MV-4-11 (cell line): ENCODE results near the gene AGBL3.
"Not testable (repeated sequence)": the region's sequence is repeated elsewhere in the genome, so short reads cannot be mapped to it uniquely, and the experiment has no call there.

Experiments
- DNase-seq: peaks from one replicate; lab custom pipeline; 2025; lab: John Stamatoyannopoulos, UW

Gene AGBL3

DNA sequence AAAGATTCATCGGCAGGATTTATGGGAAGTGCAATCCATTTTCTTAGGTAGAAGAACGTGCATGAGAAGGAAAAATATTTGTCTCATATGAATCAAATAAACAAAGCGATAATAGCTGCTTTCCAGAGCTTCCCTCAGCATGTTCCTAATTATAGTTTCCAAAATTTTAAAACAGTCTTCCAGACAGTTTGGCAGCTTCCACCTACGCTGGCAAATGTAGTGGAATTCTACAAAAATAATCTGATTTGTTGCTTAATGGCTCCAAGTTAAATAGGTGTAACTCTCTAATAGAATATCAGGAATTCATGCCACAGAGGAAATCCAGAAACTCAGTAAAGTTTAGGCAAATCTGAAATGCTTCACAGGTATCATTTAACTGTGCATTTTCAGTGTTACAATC, 23.3 kb upstream of the AGBL3 start:
- DNase-seq, result no peak

DNA sequence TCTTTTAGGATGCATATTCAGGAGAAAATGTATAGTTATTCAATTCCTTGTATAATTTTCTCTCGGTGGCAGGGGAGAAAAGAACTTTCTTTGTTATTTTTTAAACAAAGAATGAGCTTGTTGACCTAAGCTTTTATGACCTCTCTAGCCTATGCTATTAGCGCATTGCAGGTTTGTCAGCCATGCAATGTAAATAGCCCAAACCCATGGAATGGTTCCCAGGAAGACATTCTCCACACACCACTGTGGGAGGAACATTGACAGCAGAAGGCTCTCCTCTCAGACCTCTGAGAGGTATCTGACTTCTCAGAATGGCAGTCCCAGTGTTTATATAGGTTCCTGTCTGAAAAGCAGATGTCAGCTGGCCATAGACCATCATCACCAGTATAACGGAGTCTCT, 19.6 kb upstream of the AGBL3 start:
- no peak for DNase-seq

DNA sequence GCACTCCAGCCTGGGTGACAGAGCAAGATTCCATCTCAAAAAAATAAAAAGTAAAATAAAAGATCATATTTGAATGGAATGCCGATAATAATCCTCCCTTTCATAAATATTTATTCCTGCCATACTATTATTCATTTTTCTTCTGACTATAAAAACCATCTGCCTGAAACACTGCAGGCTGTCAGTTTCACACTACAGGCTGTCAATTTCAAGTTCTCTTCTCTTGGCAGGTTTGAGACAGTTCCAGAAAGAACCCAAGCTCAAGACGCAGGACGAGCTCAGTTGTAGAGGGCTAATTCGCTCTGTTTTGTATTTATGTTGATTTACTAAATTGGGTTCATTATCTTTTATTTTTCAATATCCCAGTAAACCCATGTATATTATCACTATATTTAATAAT, 18.2 kb upstream of the AGBL3 start:
- DNase-seq, result no peak

DNA sequence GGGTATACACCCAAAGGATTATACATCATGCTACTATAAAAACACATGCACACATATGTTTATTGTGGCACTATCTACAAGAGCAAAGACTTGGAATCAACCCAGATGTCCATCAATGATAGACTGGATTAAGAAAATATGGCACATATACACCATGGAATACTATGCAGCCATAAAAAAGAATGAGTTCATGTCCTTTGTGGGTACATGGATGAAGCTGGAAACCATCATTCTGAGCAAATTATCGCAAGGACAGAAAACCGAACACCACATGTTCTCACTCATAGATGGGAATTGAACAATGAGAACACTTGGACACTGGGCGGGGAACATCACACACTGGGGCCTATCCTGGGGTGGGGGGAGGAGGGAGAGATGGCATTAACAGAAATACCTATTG, 4.7 kb upstream of the AGBL3 start:
- DNase-seq, result not testable (repeated sequence)

DNA sequence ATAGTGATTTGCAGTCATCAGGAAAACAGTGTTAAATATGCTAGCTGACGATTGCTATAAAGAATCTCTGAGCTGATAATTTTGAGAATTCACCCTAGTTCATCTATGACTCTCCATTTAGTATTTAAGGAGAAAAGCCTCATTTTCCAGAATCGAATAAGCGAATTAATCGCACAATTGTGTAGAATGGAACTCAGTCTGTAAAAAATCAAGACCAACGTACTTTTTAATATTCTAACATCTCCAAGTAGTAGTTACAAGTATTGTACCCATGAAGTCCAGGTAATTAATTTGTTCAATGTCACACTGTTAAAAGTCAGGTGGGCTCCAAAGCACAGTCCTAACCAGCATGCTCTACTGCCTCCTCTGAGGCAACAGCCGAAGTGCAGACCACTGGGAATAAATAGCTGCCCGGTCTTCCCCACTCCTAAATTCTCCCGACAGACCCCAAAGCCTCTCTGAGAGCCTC, 380 bp upstream of the AGBL3 start:
- DNase-seq, result no peak

DNA sequence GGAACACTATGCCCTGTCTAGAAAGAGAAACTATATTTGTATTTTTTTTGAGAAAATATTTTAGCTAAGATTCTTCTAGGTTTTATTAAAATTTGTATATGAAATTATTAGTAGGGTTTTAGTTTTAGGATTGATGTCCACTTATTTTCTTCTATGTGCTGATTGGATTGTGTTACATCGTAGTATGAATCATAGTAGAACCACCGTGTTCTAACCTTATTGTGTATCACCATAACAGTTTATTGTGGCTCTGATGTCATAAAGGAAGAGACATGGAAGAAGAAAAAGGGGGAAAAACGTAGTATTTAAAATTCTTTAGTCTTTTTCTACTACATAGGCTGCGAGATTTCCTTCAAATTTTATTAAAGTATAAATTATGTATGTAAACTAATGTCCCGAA, 1.9 kb downstream of the AGBL3 start:
- no peak for DNase-seq

DNA sequence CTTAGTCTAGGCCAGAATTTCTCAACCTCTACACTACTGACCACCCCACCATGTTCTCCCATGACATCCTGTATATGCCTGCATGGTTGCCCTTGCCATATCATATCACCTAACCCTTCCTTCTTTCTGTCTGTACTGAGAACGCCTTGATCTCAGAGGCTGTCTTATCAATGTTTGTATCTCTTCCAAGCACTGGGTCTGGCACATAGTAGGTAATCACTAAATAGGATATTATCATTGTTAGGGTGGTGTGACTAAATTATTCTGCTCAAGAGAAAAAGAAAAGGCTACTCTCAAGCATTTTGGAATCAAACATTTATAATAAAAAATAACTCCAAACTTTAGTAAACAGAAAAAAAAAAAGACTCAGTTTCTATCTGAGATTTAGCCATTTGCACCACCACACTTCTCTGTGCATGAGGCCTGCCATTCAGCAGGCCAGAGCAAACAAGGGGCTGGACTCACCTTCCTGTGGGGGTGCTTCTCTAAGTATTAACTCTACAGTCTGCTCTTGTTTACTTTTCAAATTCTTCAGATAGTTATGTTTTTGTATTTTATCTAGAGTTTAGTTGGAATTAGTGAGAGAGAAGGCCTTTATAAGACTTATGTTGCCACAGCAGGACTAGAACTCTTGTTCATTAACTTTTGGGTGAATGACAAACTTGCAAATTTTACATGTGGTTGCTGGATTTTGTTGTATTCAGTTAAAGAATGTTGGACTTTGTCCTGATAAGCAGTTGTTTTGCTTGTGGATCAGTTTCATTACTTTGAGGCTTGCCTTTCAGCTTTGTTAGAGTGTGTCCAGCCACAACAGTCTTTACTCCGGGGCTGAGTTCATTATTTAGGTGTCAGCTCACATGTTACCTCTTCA, 5.4 kb downstream of the AGBL3 start:
- no peak for DNase-seq

DNA sequence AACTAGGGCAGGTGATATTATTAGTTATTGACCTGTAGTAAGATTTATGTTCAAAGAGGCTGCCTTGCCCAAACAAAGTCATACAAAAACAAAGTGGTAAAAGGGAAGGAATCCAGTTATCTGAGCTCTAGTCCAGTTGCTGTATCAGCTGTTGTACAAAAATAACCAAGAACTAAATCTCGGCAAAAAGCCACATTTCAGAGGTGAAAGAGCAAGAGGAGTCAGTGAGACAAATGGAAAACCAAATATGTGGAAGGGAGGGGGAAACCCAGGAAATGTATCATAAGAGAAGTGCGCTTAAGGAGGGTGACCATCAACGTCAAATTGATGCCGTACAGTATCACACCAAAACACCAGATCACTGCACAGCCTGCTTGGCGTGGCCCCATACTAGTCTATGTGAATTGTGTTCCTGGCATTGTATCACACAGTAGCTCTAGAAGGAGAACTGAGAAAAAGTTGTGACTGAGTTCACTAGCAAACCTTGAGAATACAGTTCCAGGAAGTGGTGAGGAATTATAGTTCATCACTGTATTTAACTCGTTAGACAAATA, 6.4 kb downstream of the AGBL3 start:
- peak; percentile 54 for DNase-seq

DNA sequence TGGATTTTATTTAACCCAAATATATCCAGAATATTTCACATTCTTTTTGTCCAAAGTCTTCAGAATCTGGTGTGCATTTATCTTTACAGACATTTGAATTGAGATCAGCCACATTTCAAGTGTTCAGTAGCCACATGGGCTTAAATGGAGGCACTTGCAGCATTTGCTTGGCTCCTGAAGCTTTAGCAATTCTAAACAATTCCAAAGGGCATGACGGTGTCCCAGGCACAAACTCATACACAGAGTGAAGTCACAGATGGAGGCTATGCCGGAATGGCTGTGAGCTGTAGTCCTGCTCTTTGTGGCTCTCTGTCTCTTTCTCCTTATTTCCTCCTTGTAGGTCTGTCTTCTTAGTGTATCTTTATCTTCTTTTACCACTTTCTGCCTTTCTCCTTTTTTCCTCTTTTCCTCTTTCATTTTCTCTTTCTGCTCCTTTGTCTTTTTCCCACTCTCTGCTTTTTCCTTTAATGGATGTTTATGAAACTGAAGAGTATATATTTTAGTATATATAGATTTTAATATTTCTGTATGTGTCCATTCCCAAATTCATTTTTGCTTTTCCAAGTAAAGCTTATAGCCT, 7.7 kb downstream of the AGBL3 start:
- no peak for DNase-seq

DNA sequence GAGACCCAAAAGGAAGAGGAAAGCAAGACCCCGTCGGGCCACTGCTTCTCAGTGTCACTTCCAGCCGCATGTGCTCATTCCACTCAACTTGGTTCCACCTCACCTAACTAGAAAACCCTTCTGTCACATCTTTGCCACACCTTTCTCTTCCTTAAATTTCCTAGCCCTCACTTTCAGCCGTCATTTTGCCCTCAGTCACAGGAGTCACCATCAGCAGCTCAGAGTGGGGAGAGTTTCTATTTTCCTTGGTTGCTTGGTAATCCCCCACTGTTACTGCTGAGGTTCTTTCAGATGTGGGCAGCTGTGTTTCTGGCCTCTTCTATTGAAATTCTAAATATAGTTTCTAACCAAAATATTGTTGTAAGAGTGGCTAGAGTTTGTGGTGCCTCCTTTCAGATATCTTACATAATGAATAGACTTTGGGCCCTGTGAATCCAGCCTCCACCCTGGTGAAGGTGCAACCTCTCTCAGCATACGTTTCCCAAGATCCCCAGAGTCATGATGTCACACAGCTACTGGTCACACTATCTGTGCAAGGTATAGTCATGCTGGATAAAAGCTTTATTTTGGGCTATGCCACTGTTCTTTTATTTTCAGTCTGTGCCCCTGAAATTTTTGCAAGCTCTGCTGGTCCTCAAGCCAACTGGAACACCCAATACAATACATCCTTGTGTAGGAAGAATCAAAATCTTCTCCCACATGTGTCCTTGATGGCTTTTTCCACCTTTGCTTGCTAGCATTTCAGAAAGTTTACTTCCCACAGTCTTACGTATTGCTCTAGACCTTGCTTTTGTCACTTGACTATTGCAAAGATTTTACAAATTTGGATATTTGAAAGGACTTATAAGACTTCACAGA, 9.2 kb downstream of the AGBL3 start:
- DNase-seq, result peak; percentile 9

DNA sequence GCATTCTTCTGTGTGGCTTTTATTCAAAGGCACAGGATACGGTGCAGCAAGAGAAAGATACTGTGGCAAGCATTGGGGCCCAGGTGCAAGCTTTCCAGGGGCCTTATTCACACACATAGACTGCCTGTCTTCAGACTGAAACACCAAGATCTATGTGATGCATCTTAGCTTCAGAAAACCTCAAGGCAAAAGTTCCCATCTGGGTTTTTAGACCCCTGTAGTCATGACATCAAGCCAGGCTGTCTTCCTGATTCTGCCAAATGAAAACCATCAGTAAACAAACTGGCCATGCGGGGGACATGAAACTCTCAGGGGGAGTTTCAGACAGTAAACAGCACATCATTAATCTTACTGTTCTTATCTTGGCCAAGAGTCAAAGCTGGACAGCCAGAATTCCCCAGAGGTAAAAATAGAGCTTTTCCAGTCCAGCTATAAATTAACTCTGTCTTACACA, 9.8 kb downstream of the AGBL3 start:
- no peak for DNase-seq

DNA sequence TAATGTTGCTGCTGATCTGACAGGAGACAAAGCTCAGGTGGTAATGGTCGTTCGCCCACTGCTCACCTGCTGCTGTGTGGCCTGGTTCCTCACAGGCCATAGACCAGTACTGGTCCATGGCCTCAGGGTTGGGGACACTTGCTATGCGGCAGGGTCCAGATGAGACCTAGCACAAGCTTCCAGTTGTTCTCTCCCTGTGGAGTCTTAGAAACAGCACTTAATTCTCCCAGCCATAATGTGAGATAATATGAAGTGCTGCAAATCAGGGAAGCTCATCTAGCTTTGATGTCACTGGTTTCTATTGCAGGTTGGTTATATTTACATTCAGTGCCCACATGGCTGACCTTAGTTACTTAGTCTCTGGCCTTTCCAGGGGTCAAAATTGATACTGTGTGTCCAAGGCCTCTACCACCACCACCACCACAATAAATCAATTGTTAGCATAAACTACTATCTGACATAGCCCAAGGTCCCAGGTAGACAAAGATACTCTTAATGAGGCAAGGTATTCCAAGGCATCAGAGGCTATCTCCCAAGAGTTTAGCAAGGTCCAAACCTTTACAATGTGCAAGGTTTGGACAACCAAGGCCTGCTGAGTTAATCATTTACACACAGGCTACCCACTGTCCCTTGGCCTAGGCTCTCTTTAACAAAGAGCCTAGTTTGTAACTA, 11.0 kb downstream of the AGBL3 start:
- DNase-seq, result no peak

DNA sequence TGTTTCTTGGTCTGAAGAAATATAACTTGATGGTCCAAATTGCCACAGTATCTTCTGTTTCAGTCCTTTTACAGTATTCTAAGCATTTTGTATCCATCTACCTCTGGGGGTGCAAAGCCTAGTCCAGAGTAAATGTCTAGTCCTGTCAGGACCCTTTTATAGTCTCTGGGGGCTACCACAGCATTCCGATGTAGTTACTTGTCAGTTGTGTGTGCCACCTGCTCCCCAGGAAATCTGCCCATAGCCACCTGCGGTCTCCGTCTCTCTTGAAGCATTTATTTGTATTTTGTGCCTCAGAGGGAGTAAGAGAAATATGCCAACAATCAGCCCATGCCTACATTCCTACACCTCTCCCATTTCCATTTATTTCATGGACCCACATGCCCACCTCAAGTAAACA, 12.8 kb downstream of the AGBL3 start:
- no peak for DNase-seq

DNA sequence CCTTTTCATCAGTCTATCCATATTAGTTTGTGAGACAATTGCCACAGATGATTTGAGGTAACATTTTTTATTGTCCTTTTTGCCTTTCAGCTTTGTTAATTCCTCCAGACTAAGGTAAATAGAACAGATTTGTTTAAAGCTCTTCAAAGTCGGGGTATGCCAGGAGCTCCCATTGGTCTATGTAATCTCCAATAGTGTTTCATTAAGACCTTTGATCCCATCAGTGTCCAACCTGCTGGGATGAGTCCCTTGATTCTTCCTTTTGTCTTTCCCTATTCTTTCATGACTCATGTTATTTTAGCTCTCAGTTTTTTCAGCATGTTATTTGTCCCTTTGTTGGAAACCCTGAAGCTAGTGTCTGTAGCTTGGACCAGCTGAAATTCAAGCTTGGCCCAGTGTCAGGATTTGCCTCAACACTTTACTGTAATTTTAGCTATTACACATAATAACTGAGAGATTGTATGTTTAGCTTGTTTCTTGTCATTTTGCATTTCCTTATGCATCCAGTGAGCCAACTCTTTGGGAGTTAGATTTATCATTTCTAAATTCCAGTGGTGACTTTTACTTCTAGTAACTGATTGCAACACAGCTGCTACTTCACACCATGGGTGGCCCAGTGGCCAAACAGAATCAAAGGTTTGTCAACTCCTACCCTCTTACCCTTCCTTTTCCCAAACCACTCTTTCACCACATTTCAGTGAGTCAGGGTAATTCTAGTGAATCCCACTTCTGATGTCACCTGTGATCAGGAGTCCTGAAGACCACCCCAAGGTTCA, 15.3 kb downstream of the AGBL3 start:
- peak; percentile 67 for DNase-seq

DNA sequence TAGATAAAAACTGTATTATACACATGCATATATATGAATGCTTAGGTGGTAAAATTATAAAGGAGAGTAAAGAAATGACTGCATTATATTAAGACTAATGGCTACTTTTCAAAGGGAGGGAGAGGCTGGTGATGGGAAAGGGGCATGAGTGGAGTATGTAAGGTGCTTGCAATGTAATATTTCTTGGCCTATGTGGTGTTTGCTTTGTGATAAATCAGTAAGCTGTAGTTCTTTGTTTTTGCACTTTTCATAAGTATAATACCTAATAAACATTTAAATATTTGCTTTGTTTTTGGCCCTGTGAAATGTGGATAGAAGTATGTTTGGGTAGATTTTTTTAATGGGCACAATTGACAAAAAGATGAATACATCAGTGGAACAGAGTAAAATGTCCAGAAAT, 25.9 kb downstream of the AGBL3 start:
- DNase-seq, result no peak

DNA sequence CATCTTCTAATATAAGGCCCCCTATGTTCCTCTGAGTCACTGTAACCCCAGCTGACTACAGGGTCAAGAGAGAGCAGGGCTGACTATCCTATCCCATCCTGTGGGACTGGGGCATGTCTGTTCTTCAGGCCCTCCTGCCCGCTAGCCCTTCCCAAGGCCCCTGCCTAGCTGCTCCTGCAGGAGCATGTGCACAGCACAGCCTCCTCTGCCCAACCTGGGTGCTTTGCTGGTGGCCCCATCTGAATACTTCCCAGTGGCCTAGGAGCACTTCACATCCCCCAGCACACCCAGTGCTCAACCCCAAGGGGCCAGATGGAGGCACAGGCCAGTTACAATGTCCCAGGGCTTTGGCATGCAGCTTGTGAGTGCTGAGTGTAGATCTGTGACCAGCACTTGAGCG, 37.3 kb downstream of the AGBL3 start:
- DNase-seq, result no peak

DNA sequence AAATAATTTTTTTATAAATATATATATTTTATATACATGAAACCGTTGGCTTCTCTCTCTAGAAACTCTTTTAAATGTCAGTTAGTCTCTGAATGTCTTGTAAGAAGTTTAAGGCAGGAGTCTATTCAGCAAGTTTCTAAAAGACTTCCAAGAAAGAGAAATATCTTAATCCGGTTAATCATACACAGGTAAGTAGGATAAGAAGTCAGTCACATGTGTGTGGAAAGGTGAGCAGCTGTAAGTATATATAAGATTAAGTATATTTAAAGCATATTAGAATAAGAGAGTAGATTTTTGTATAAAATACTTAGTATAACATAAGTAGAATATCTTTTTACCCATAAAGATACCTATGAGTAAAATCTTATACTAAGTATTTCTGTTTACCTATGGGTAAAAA, 48.9 kb downstream of the AGBL3 start:
- no peak for DNase-seq

DNA sequence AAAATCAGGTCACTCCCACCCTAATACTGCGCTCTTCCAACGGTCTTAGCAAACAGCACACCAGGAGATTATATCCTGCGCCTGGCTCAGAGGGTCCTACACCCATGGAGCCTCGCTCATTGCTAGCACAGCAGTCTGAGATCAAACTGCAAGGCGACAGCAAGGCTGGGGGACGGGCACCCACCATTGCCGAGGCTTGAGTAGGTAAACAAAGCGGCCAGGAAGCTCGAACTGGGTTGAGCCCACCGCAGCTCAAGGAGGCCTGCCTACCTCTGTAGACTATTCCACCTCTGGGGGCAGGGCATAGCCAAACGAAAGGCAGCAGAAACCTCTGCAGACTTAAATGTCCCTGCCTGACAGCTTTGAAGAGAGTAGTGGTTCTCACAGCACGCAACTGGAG, 80.7 kb downstream of the AGBL3 start:
- not testable (repeated sequence) for DNase-seq

DNA sequence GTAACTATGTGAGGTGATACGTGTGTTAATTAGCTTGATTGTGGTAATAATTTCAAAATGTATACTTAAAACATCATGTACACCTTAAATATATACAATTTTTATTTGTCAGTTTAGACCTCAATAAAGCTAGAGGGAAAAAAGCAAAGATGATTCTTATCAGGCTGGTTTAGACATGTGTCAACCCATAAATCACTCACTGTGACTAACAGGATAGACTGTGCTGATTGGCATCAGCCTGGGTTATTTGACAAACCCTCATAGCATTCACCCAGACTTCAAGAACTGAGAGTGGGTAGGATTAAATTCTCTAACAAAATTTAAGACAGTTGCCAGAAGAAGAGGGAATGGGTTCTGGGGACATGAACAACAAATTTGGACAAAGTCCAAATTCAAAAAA, 87.8 kb downstream of the AGBL3 start:
- no peak for DNase-seq

DNA sequence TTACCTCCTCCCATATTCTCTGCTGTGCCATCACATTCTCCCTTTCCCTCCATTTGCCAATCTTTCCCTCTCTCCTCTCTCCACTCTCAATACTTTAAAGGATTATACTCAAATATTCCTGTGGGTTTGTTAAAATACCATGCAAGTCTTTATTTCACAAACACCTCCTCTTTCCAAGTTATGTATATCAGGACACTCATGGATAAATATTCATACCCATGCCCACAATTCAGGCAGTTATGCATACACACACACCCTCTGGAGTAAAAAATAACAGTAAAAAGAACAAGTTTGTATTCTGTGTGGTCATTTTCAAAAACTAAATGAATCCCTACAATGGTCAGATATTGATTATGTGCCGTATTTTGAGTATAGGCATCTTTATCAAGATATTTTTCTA, 88.2 kb downstream of the AGBL3 start:
- no peak for DNase-seq

DNA sequence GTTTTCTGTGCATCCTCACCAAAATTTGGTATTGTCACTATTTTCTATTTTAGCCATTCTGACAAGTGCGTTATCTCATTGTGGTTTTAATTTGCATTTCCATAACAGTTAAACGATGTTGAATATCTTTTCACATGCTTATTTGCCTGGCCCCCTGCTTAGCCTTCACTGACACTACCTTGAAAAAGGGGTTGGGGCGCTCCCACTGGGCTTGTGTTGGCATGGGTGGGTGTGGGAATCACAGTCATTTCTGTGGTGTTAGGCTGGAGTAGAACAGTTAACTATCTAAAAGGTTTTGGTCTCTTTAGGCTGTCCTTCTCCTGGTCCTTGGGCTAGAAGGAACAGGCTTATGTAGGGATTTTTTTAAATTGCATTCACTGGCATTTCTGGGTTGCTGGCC, 89.4 kb downstream of the AGBL3 start:
- no peak for DNase-seq
